Kidney tubule cell (primary cell): ENCODE results near the gene MAPK11.

Source experiments
- DNase-seq: peaks from one replicate; pipeline ENCODE4 v3.0.0-alpha.2; 2018; ENCODE audit warnings: low spot score

The MAPK11 gene

GRCh38 chr22:50260801-50261614 is 9.2 kb downstream of the MAPK11 start:
- peak; percentile 62 for DNase-seq

- DNase-seq: no peak
Observed at GRCh38 chr22:50260434-50260800, 9.8 kb downstream of the MAPK11 start.

GRCh38 chr22:50259302-50259701 is 10.9 kb downstream of the MAPK11 start:
- no peak for DNase-seq

- no peak for DNase-seq
Observed at GRCh38 chr22:50258361-50259292, 11.6 kb downstream of the MAPK11 start.

- DNase-seq: no peak
Observed at GRCh38 chr22:50257451-50258360, 12.5 kb downstream of the MAPK11 start.

GRCh38 chr22:50257041-50257440 is 13.1 kb downstream of the MAPK11 start:
- DNase-seq: no peak

- DNase-seq: no peak
Observed at GRCh38 chr22:50256258-50256862, 13.8 kb downstream of the MAPK11 start.

GRCh38 chr22:50255607-50256006 is 14.6 kb downstream of the MAPK11 start:
- no peak for DNase-seq

GRCh38 chr22:50255099-50255498 is 15.1 kb downstream of the MAPK11 start:
- no peak for DNase-seq

GRCh38 chr22:50253941-50254340 is 16.2 kb downstream of the MAPK11 start:
- no peak for DNase-seq

GRCh38 chr22:50253046-50253915 is 16.9 kb downstream of the MAPK11 start:
- DNase-seq: no peak

- DNase-seq: peak; percentile 68
Observed at GRCh38 chr22:50252082-50253045, 17.8 kb downstream of the MAPK11 start.

- DNase-seq: no peak
Observed at GRCh38 chr22:50251477-50252081, 18.6 kb downstream of the MAPK11 start.

- DNase-seq: peak; percentile 84
Observed at GRCh38 chr22:50250555-50251476, 19.4 kb downstream of the MAPK11 start, which contains the start of gene HDAC10. Gene HDAC10 (minus strand): TSS chr22:50251265. CDS start chr22:50251032, 233 bp downstream.

GRCh38 chr22:50250249-50250554 is 20.0 kb downstream of the MAPK11 start:
- no peak for DNase-seq

GRCh38 chr22:50249341-50250248 is 20.6 kb downstream of the MAPK11 start:
- no peak for DNase-seq
